Measurements from ENCODE around the gene SUMO2.

The SUMO2 gene

DNA sequence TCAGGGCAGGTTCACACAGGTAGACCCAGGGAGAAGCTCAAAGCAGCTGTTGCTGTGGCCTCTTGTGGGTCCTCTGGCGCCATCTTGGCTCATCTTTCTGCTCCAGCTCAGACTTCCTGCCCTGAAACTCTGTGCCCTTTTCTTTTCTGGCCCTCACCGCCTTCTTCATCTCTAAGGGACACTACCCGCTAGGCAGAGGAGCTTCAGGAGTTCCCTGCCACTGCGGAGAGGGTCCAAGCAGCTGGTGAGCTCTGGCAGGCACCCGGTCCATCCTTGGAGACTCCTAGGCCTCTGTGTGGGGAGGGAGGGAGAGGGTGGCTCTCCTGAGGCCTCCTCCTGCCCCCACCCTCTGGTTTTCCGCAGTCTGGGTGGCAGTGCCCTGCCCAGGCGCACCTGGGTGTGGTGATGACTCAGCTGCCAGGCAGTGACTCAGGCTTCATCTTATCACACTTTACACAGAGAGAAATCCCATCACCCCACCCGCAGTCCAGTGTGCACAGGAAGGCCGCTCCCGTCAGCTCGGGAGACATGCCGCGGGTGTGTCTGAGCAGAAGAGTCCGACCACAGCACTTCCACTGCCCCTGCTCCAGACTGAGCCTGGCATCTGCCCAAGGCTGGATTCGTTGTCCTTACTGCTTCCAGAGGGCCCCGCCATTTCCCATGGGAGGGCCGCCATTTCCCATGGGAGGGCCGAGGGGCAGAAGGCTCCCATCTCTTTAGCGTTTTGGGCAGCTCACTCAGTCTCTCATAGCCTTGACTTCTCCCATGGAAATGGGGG, 58.5 kb downstream of the SUMO2 start:
- ATAC-seq, result peak; percentile 90

DNA sequence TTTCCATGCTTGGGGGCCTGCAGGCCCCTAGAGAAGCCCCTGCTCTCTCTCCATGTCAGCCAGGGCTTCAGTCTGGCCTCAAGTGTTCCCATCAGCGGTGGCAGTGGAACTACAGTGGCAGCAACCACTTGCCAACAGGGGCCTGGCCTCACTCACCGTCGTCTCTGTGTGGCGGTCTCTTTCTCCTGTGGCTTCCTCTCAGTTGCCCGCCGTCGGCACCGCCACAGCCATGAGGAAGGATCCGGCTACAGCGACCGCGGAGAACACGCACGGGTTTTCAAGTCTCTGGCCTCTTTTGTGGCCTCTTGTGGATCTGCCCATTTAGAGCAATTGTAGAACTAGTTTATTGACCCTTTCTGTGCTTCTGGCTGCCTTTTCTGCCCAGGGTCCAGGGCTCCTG, 64.5 kb downstream of the SUMO2 start:
- no peak for DNase-seq
- no peak for ATAC-seq

More for the DNA sequence above, 58.5 kb downstream of the SUMO2 start:
- DNase-seq, result peak; percentile 69

DNA sequence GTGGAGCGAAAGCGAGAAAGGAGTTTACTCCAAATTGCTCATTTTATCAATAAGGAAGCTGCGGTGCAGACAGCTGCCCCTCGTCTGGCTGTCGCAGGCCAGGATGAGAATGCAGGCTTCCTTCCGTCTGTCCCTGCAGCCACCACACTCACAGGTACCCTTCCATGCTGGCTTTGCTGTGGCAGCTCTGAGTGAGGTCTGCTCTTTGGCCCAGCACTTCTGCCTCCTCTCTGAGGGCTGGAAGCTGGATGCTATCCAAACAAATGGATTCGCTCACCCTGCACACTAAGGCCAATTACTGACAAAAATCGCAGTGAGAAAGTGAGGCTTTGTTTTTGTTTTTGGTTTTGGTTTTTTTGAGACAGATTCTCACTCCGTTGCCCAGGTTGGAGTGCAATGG, 66.0 kb downstream of the SUMO2 start:
- ATAC-seq, result no peak
- DNase-seq, result no peak

Measured in stimulated activated naive CD8-positive, alpha-beta T cell treated with anti-CD3 and anti-CD28 coated beads, Interleukin-15, Interleukin-2, amounts not matched to agents 100 U/mL and 50 U/mL, for 24 hours (primary cell).